Gastrocnemius medialis (tissue), 4 donors: ENCODE data around the gene ENDOG. TPM values are rescaled to one million over a fixed set of nuclear protein-coding genes. Genes with fewer than 3 reads are reported as not detected.

Experiments
- ATAC-seq, 2 donors: fragments of 150-250 bp; one replicate each; pipeline ENCODE4 v1.9.1; 2016
- DNase-seq, 2 donors: peaks; one replicate each; pipeline ENCODE4 v3.0.0-alpha.2; 2019
- H3K27ac ChIP-seq, 4 donors: fragments of 200-600 bp; sonication (generic); 1 replicate in 1 of 4; 2 replicates in 3 of 4; pipeline ENCODE4 v1.5.1; 2016 to 2018; ENCODE audit warnings: mild to moderate bottlenecking in 2 of 4, moderate library complexity in 1 of 4
- H3K27me3 ChIP-seq, 3 donors: fragments of 200-600 bp; sonication (generic) in 2 of 3; 1 replicate in 1 of 3; 2 replicates in 2 of 3; pipeline versions ENCODE4 v1.5.1 to v1.6.0; 2016 to 2019; ENCODE audit warnings: mild to moderate bottlenecking in 1 of 3, moderate library complexity in 1 of 3
- H3K36me3 ChIP-seq, 2 donors: fragments of 200-600 bp; sonication (generic) in 1 of 2; one replicate each; pipeline ENCODE4 v1.5.1; 2017 to 2018
- H3K4me1 ChIP-seq, 2 donors: fragments of 200-600 bp; sonication (generic) in 1 of 2; one replicate each; pipeline ENCODE4 v1.5.1; 2016 to 2017; ENCODE audit warnings: mild to moderate bottlenecking in 2 of 2
- H3K4me3 ChIP-seq, 4 donors: fragments of 200-600 bp; sonication (generic) in 3 of 4; 1 replicate in 1 of 4; 2 replicates in 3 of 4; pipeline ENCODE4 v1.5.1; 2016 to 2019; ENCODE audit warnings: mild to moderate bottlenecking in 2 of 4
- H3K9me3 ChIP-seq, 3 donors: fragments of 200-600 bp; sonication (generic) in 2 of 3; 1 replicate in 1 of 3; 2 replicates in 2 of 3; pipeline ENCODE4 v1.5.1; 2016 to 2019
- CTCF ChIP-seq, 5 experiments: fragments of 450-650 bp in 3 of 5; fragments of 200-600 bp in 2 of 5; sonication (generic) in 2 of 5; IDR thresholded peaks in 4 of 5; conservative IDR thresholded peaks in 1 of 5; 1 replicate in 4 of 5; 2 replicates in 1 of 5; pipeline ENCODE4 v1.5.1; 2016 to 2019; ENCODE audit warnings: antibody characterized with exemption in 5 of 5, mild to moderate bottlenecking in 3 of 5, moderate library complexity in 3 of 5
- POLR2A ChIP-seq, 2 donors: fragments of 450-650 bp; IDR thresholded peaks; one replicate each; pipeline ENCODE4 v1.6.1; 2017; ENCODE audit warnings: antibody characterized with exemption in 2 of 2, mild to moderate bottlenecking in 2 of 2, moderate library complexity in 2 of 2
- in situ Hi-C, 4 donors: fragments of 200-750 bp; cut with MboI; loops; one replicate each; pipeline versions ENCODE4 v1.15.0 to v1.8.0; 2017; ENCODE audit warnings: low sequenced_read_pairs in 4 of 4
- intact Hi-C: fragments of 100-400 bp; cut with DNase I; formaldehyde crosslinking; loops from one replicate; pipeline ENCODE4 v1.15.1; 2023; ENCODE audit warnings: low total_unique reads
- total RNA-seq, 4 donors: library from RNA; depleted of rRNA; stranded (reverse); fragments of >200 nt; gene quantifications; one replicate each; pipeline versions ENCODE4 v1.1.0 to v1.2.3, GENCODE V29; 2016

The ENDOG gene
- 100 to 1,000 TPM in 3 of 4 donors, 10 to 100 TPM in 1; 58.2 to 212 (median 122) TPM for total RNA-seq

- intact Hi-C loops (loop anchor here (1.0 kb wide), 3 partner anchors 11 to 116 kb away; partner anchors contain the start of genes PKN3, SPOUT1 and TBC1D13), in situ Hi-C loops (no loop called here)
- DNase-seq (peak; percentile 95 to 97), ATAC-seq (peak; percentile 91 to 92)
- H3K36me3 ChIP-seq, result peaks cover 0 to 18% of the 10 kb centered on the region in 2 donors
- TF ChIP-seq CTCF (IDR thresholded peaks at IDR 0.05 in 4 of 5, conservative IDR thresholded peaks at IDR 0.05 in 1 of 5) (peak; percentile 97 to 99 (median 98)), POLR2A (IDR thresholded peaks at IDR 0.05) (peak; percentile 87 to 97)
- no peaks in the 10 kb centered on the region for H3K9me3 ChIP-seq
- peaks cover 4 to 12% of the 10 kb centered on the region in 2 donors for H3K4me1 ChIP-seq
- peak within 1 kb of the TSS; percentile 81 to 96 (median 92) for H3K27ac ChIP-seq
- H3K4me3 ChIP-seq, result peak within 1 kb of the TSS; percentile 64 to 87 (median 72)
- no peaks in the 10 kb centered on the region for H3K27me3 ChIP-seq
Observed at GRCh38 chr9:128818099-128818838, at the start of gene ENDOG. Gene ENDOG, plus strand, starts transcription at chr9:128818500. Its CDS starts 185 bp downstream, at chr9:128818685.

GRCh38 chr9:128768606-128769005, 49.7 kb upstream of the ENDOG start:
- Histone ChIP-seq H3K27me3 (no peaks in the 10 kb centered on the region), H3K4me3 (no peak overlapping the region), H3K4me1 (peaks cover 17 to 36% of the 10 kb centered on the region in 2 donors), H3K36me3 (no peaks in the 10 kb centered on the region), H3K9me3 (no peaks in the 10 kb centered on the region), H3K27ac (no peak overlapping the region)
- in situ Hi-C loops (no loop called here), intact Hi-C loops (no loop called here)
- no peak for TF ChIP-seq POLR2A (IDR thresholded peaks at IDR 0.05)
- TF ChIP-seq CTCF (IDR thresholded peaks at IDR 0.05 in 4 of 5, conservative IDR thresholded peaks at IDR 0.05 in 1 of 5), result no peak
- DNase-seq, result no peak
- no peak for ATAC-seq

GRCh38 chr9:128770286-128771030, 47.8 kb upstream of the ENDOG start:
- no peak for ATAC-seq
- intact Hi-C loops (loop anchor here (1.0 to 5.0 kb wide), 3 partner anchors 17 to 398 kb away; partner anchors contain the start of genes TBC1D13, URM1 and ZDHHC12), in situ Hi-C loops (no loop called here)
- peak overlapping the region; percentile 88 to 99 (median 96) for H3K27ac ChIP-seq
- peaks cover 17 to 36% of the 10 kb centered on the region in 2 donors for H3K4me1 ChIP-seq
- no peaks in the 10 kb centered on the region for H3K9me3 ChIP-seq
- peak overlapping the region; percentile 90 to 100 (median 95) for H3K4me3 ChIP-seq
- no peaks in the 10 kb centered on the region for H3K36me3 ChIP-seq
- no peak for DNase-seq
- H3K27me3 ChIP-seq, result no peaks in the 10 kb centered on the region
- TF ChIP-seq CTCF (IDR thresholded peaks at IDR 0.05 in 4 of 5, conservative IDR thresholded peaks at IDR 0.05 in 1 of 5), result no peak

GRCh38 chr9:128771094-128771721, 47.1 kb upstream of the ENDOG start:
- TF ChIP-seq CTCF (IDR thresholded peaks at IDR 0.05 in 4 of 5, conservative IDR thresholded peaks at IDR 0.05 in 1 of 5), result no peak
- no peak for TF ChIP-seq POLR2A (IDR thresholded peaks at IDR 0.05)
- in situ Hi-C loops, result no loop called here
- H3K27ac ChIP-seq, result peak overlapping the region; percentile 88 to 99 (median 96)
- intact Hi-C loops, result loop anchor here (1.0 to 5.0 kb wide), 3 partner anchors 16 to 399 kb away; partner anchors contain the start of genes TBC1D13, URM1 and ZDHHC12
- H3K27me3 ChIP-seq, result no peaks in the 10 kb centered on the region
- H3K4me1 ChIP-seq, result peaks cover 17 to 36% of the 10 kb centered on the region in 2 donors
- H3K4me3 ChIP-seq, result peak overlapping the region; percentile 90 to 100 (median 95)
- ATAC-seq, result peak; percentile 39 to 48
- no peak for DNase-seq
- no peaks in the 10 kb centered on the region for H3K9me3 ChIP-seq
- no peaks in the 10 kb centered on the region for H3K36me3 ChIP-seq
